HepG2 (cell line): ENCODE measurements around the gene TAF6. TPM values are rescaled to one million over a fixed set of nuclear protein-coding genes. Genes with fewer than 3 reads are reported as not detected.
A peak's percentile ranks its signal among the peaks of the same experiment; 100 is the strongest.

ENCODE experiments used
- ADNP ChIP-seq: sonication (generic); formaldehyde crosslinking; IDR thresholded peaks from 2 replicates; pipeline ENCODE4 v1.4.0; 2020; ENCODE audit warnings: missing genetic modification reagents
- BCL3 ChIP-seq: sonication (generic); formaldehyde crosslinking; IDR thresholded peaks from 2 replicates; pipeline ENCODE4 v1.5.1; 2020; ENCODE audit warnings: mild to moderate bottlenecking, missing genetic modification reagents, moderate library complexity
- HMGA1 ChIP-seq: sonication (generic); formaldehyde crosslinking; conservative IDR thresholded peaks from 2 replicates; pipeline ENCODE4 v1.4.0; 2020; ENCODE audit warnings: missing genetic modification reagents
- HNRNPLL ChIP-seq: fragments of 200-400 bp; formaldehyde crosslinking; IDR thresholded peaks from 2 replicates; pipeline ENCODE4 v1.6.1; 2017; ENCODE audit warnings: mild to moderate bottlenecking, low read depth, low read length; ENCODE audit not compliant: poor library complexity, severe bottlenecking
- KLF11 ChIP-seq: IDR thresholded peaks from 2 replicates; pipeline ENCODE4 v1.6.1; 2016; ENCODE audit warnings: missing compliant biosample characterization
- MZF1 ChIP-seq: sonication (generic); formaldehyde crosslinking; IDR thresholded peaks from 2 replicates; pipeline ENCODE4 v1.8.1; 2023; ENCODE audit warnings: mild to moderate bottlenecking, missing genetic modification reagents, borderline replicate concordance
- PHF20 ChIP-seq: sonication (generic); formaldehyde crosslinking; IDR thresholded peaks from 2 replicates; pipeline ENCODE4 v1.5.0; 2020; ENCODE audit warnings: mild to moderate bottlenecking, missing genetic modification reagents
- PRMT3 ChIP-seq: sonication (generic); formaldehyde crosslinking; IDR thresholded peaks from 2 replicates; pipeline ENCODE4 v1.8.1; 2022; ENCODE audit warnings: low read depth, mild to moderate bottlenecking, moderate library complexity, missing genetic modification reagents, borderline replicate concordance
- RFX1 ChIP-seq: fragments of 450-650 bp; IDR thresholded peaks from 2 replicates; pipeline ENCODE4 v1.6.1; 2017
- SAFB2 ChIP-seq: sonication (generic); formaldehyde crosslinking; IDR thresholded peaks from 2 replicates; pipeline ENCODE4 v1.5.1; 2020; ENCODE audit warnings: missing genetic modification reagents, low read depth, mild to moderate bottlenecking, borderline replicate concordance
- ZBTB2 ChIP-seq: sonication (generic); formaldehyde crosslinking; IDR thresholded peaks from 2 replicates; pipeline ENCODE4 v1.8.0; 2022; ENCODE audit warnings: low read depth, missing genetic modification reagents
- ZFP36L1 ChIP-seq: sonication (generic); formaldehyde crosslinking; IDR thresholded peaks from 2 replicates; pipeline ENCODE4 v1.8.0; 2022; ENCODE audit warnings: mild to moderate bottlenecking, missing genetic modification reagents, moderate library complexity
- ZNF225 ChIP-seq: sonication (generic); formaldehyde crosslinking; IDR thresholded peaks from 2 replicates; pipeline ENCODE4 v1.4.0; 2020; ENCODE audit warnings: mild to moderate bottlenecking, missing genetic modification reagents
- ZNF564 ChIP-seq: sonication (generic); formaldehyde crosslinking; IDR thresholded peaks from 2 replicates; pipeline ENCODE4 v1.8.1; 2023; ENCODE audit warnings: mild to moderate bottlenecking, missing genetic modification reagents
- ZNF704 ChIP-seq: sonication (generic); formaldehyde crosslinking; IDR thresholded peaks from 2 replicates; pipeline ENCODE4 v1.8.1; 2023; ENCODE audit warnings: mild to moderate bottlenecking, inconsistent platforms, moderate library complexity, missing genetic modification reagents, borderline replicate concordance
- ZNF75D ChIP-seq: sonication (generic); formaldehyde crosslinking; IDR thresholded peaks from 2 replicates; pipeline ENCODE4 v1.8.1; 2023; ENCODE audit warnings: missing genetic modification reagents, mild to moderate bottlenecking, borderline replicate concordance
- ZNF772 ChIP-seq: sonication (generic); formaldehyde crosslinking; IDR thresholded peaks from 2 replicates; pipeline ENCODE4 v1.5.0; 2020; ENCODE audit warnings: mild to moderate bottlenecking, missing genetic modification reagents
- polyA plus RNA-seq, 8 experiments: library from polyadenylated mRNA; depleted of rRNA in 3 of 8; stranded (reverse) in 7 of 8; unstranded in 1 of 8; fragments of >200 nt; fragmentation: Illumina TruSeq in 4 of 8; extraction: Trizol in 4 of 8; gene quantifications; 2 replicates each; pipeline versions ENCODE4 v1.2.1 to v1.2.3, GENCODE V29; 2011 to 2016; ENCODE audit warnings: low read depth in 4 of 8, missing spikeins in 1 of 8, mixed read lengths in 1 of 8; ENCODE audit not compliant: insufficient read depth in 1 of 8
- total RNA-seq, 5 experiments: library from RNA; depleted of rRNA; stranded (reverse); fragments of >200 nt; fragmentation: Illumina TruSeq; extraction: Trizol; gene quantifications; 2 replicates each; pipeline ENCODE4 v1.2.3, GENCODE V29; 2016; ENCODE audit warnings: low read depth in 1 of 5
- TF ChIP-seq, protein P1 (sequence below): sonication (generic); formaldehyde crosslinking; IDR thresholded peaks from 2 replicates; pipeline ENCODE4 v1.4.0; 2020; ENCODE audit warnings: missing genetic modification reagents, mild to moderate bottlenecking, borderline replicate concordance
- TF ChIP-seq, protein P2 (sequence below): sonication (generic); formaldehyde crosslinking; IDR thresholded peaks from 2 replicates; pipeline ENCODE4 v1.8.1; 2023; ENCODE audit warnings: mild to moderate bottlenecking, missing genetic modification reagents, borderline replicate concordance
- TF ChIP-seq, protein P3 (sequence below): sonication (generic); formaldehyde crosslinking; IDR thresholded peaks from 2 replicates; pipeline ENCODE4 v1.8.1; 2023; ENCODE audit warnings: mild to moderate bottlenecking, missing genetic modification reagents

TAF6 gene
- total and polyA plus RNA-seq, 2 of the 13 experiments (the other 11 are each of a cell fraction or from before 2014, with no cell fraction given): 12.9 to 18.8 TPM

DNA sequence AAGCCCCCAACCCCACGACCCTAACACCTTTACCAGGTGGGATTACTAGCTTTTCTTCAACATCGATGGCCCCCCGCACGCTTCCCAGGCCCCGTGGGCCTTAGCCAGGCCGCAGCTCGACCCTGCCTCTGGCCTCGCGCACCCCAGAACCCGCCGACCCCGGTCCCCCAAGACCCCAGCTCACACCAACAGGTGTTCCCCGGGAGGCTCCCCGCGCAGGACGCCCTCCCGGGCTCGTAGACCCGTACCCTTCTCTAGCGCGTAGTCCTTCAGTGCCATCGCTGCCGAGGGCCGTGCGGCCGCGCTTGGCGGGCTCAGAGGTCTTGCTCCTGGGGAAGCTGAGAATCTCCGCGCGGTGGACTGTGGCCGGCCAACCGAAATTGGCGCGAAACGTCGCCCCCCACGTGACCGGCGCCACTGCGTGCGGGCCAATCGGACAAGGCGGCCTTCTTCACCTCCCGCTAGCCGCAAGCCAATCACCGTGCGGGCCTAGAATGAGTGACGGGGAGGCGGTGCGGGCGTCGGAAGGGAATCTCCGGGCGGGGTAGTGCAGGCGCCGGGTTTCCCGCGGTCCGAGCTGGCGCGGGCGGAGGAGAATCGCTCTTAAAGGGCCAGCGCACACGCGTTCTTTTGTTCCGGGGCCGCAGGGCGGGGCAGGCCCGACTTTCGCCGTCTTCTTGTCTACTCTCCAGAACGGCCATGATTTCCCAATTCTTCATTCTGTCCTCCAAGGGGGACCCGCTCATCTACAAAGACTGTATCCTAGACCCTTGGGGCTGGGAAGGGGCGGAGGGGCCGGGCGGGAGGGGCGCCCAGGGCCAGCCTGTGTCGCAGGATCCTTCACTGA lies 17.9 kb downstream of the TAF6 start, which contains the start of the genes AP4M1 and MCM7 (continued):
- 0 out of 2 replicates have a peak, but pooled peaks have one; percentile 56 for TF ChIP-seq PRMT3 (CRISPR knock-in tag)
- TF ChIP-seq, protein P1, sequence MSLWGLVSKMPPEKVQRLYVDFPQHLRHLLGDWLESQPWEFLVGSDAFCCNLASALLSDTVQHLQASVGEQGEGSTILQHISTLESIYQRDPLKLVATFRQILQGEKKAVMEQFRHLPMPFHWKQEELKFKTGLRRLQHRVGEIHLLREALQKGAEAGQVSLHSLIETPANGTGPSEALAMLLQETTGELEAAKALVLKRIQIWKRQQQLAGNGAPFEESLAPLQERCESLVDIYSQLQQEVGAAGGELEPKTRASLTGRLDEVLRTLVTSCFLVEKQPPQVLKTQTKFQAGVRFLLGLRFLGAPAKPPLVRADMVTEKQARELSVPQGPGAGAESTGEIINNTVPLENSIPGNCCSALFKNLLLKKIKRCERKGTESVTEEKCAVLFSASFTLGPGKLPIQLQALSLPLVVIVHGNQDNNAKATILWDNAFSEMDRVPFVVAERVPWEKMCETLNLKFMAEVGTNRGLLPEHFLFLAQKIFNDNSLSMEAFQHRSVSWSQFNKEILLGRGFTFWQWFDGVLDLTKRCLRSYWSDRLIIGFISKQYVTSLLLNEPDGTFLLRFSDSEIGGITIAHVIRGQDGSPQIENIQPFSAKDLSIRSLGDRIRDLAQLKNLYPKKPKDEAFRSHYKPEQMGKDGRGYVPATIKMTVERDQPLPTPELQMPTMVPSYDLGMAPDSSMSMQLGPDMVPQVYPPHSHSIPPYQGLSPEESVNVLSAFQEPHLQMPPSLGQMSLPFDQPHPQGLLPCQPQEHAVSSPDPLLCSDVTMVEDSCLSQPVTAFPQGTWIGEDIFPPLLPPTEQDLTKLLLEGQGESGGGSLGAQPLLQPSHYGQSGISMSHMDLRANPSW (CRISPR knock-in tag): no peak
- TF ChIP-seq, protein P2, sequence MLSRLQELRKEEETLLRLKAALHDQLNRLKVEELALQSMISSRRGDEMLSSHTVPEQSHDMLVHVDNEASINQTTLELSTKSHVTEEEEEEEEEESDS: peak; percentile 87; the same call in 1 of the 2 replicates
- TF ChIP-seq SAFB2 (CRISPR knock-in tag): no peak; the same call in 1 of the 2 replicates
- TF ChIP-seq ZFP36L1 (CRISPR knock-in tag): peak; percentile 92
- TF ChIP-seq ADNP (CRISPR knock-in tag): no peak
- TF ChIP-seq HNRNPLL: peak; percentile 67
- TF ChIP-seq KLF11: peak; percentile 48; the same call in 1 of the 2 replicates
- TF ChIP-seq BCL3 (CRISPR knock-in tag): peak; percentile 60
- no peak for TF ChIP-seq MZF1 (CRISPR knock-in tag)
- TF ChIP-seq RFX1: no peak
- peak; percentile 23; the same call in 1 of the 2 replicates for TF ChIP-seq PHF20 (CRISPR knock-in tag)
- no peak for TF ChIP-seq HMGA1 (CRISPR knock-in tag)
- peak; percentile 51; the same call in 1 of the 2 replicates for TF ChIP-seq ZNF564 (CRISPR knock-in tag)
- no peak; the same call in 1 of the 2 replicates for TF ChIP-seq ZNF704 (CRISPR knock-in tag)
- TF ChIP-seq ZNF772: no peak
- TF ChIP-seq ZBTB2 (CRISPR knock-in tag): peak; percentile 48
- TF ChIP-seq ZNF75D: no peak
- TF ChIP-seq, protein P3, sequence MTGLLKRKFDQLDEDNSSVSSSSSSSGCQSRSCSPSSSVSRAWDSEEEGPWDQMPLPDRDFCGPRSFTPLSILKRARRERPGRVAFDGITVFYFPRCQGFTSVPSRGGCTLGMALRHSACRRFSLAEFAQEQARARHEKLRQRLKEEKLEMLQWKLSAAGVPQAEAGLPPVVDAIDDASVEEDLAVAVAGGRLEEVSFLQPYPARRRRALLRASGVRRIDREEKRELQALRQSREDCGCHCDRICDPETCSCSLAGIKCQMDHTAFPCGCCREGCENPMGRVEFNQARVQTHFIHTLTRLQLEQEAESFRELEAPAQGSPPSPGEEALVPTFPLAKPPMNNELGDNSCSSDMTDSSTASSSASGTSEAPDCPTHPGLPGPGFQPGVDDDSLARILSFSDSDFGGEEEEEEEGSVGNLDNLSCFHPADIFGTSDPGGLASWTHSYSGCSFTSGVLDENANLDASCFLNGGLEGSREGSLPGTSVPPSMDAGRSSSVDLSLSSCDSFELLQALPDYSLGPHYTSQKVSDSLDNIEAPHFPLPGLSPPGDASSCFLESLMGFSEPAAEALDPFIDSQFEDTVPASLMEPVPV (CRISPR knock-in tag): peak; percentile 79
- TF ChIP-seq ZNF225 (CRISPR knock-in tag): no peak
